Glomerular endothelial cell (primary cell): Measurements from ENCODE around the gene ZBED2. TPM values are rescaled to one million over a fixed set of nuclear protein-coding genes. Genes with fewer than 3 reads are reported as not detected.

ENCODE experiments used
- DNase-seq: peaks from one replicate; pipeline ENCODE4 v3.0.0-alpha.2; 2011; ENCODE audit warnings: low read depth, low spot score; ENCODE audit errors: extremely low read depth
- total RNA-seq: library from RNA; depleted of rRNA; stranded (reverse); fragments of >200 nt; gene quantifications from 2 replicates; pipeline ENCODE4 v1.2.3, GENCODE V29; 2015

ZBED2 gene
- total RNA-seq, 1 donor from 2014 or later = 0.41 TPM

DNA sequence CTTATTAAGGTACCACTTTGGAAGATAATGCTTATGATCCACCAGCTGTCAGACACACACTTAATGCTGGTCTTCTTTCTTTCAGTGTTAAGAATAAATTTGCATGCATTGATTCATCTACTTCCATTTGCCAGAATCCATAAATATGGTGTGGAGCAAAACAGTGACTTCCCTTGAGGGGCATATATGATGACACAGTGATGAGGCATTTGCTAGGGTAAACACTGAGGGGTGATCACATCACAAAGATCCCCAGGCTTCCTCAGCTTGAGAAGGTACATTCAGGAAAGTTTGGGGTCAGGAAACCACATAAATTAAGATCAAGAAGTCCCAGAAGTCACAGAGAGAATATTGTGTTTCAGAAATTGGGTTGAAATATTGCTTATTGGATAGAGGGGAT lies 9.9 kb upstream of the ZBED2 start:
- no peak for DNase-seq

DNA sequence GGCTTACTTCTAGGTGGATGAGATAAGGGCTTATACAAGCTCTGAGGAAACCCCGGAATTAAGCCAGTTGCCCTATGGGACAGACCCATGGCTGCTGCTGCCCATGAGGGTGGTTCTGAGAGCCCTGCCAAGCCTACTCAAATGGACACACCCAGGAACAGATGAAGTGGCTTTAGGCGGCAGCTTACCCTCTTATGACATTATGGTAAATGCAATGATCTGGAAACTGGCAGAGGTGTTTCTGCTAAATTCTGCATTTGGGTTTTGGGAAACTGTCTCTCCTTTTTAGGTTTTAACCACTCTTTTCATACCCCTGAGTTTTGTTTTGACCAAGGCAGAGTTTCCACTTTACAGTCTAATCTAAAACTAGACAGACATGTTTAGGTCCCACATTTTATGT lies 9.0 kb upstream of the ZBED2 start:
- no peak for DNase-seq

- no peak for DNase-seq
These were observed 8.5 kb upstream of the ZBED2 start for GRCh38 chr3:111603679-111604078.

- no peak for DNase-seq
These were observed 6.7 kb upstream of the ZBED2 start for GRCh38 chr3:111601810-111602209.

DNA sequence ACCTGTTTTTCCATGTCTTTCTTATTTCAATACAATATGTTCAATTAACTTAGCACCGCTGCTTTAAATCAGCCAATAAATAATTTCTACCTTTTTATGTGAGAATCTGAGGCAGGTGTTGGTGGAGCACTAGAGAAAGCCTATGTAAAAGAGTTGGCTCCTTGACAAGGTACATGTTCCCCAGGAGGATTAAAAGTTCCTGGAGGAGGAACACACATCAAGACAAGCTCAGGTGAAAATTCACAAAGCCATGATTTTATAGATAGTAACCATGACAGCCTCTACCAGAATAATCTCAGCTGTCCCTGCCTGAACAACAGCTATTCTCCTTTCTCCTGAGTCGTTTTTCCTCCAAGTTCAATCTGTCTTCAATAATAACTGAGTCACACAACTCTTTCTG lies 3.4 kb upstream of the ZBED2 start:
- DNase-seq = no peak

DNA sequence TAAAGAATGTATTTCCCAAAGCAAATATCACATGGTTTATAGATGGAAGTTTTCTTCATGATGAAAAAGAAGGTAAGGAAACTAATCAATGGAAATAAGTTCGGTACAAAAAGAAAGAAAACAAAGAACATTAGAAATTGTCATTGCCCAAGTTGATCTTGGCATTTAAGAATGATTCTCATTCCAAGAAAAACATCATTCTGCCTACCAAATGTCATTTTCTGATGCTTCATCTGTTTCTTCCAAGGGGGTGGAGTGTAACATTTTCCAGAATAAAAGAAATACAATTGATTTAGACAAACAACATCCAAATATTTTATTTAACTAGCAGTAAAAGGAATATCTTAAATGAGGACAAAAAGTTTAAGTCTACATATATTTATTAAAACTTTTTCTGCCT lies 3.0 kb upstream of the ZBED2 start:
- no peak for DNase-seq

DNA sequence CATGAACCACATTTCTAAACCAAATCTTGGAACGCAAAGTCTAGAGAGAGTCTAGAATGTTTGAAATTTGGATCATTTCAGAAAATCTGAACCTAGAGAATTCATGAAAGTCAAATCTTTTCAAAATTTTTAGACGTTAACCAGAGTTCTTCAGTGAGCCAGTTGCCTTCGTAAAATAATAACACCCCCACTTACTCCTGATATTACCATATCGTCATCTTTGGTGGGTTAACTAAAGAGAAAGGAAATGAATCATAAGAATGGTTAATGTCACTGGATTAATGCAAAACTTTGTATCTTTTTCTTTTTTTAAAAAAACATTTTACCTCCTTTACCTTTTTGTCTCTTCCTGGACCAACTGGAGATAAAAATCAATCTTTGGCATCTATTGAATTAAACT lies 1.2 kb upstream of the ZBED2 start:
- no peak for DNase-seq

DNA sequence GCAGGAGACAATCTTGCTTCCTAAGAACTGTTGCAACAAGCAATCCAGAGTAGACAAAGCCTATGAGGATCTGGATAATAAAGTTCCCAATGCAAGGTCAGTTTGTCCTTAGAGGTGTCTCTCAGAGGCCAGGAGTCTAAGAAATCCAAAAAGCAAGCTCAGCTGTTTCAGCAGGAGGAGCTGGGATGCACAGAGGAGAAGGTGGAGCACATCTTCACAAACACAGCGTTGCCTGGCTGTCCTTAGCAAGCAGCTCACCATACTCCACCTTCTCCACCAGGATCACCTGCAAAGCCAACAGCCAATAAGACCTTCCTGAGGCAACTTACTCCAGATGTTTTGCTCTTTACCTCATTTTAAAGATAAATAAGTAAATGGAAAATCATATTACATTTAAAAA lies 365 bp downstream of the ZBED2 start:
- DNase-seq = no peak

DNA sequence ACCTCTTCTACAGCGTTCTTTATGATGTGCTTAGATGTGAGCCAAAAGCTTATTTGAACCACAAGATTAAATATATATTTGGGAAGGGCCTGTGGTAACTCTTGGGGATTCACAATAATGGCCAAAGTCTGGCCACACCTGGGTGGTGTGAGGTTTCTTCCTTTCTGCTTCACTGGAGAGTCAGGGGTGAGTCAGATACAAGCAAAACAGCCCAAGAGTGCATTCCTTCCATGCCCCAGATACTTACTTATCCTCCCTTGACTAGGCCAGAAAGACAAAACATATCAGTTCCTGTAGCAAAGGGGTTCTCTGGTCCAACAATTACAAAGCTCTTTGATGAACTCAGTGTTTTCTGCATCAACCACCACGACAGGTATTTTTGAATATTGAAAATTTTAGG lies 941 bp downstream of the ZBED2 start:
- no peak for DNase-seq

DNA sequence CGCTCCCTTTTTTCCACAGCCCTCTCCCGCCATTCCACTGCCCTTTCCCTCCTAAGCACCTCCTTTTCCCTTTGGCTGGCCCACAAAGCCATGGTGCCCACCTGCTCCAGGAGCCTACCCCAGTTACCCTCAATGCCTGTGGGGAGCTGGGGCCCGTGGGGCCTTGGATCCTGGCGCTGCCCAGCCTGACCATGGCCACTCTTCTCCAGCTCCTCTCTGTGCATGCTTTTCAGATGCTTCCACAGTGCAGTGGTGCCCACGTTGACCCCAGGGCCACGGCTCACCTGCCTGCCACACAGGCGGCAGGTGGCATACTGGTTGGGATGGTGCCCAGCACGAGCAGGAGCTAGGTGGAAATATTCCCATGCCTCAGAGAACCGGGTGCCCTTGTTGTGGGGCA lies 1.5 kb downstream of the ZBED2 start:
- DNase-seq = no peak

GRCh38 chr3:111592936-111593335 lies 2.2 kb downstream of the ZBED2 start:
- no peak for DNase-seq

- DNase-seq = no peak
These were observed 3.0 kb downstream of the ZBED2 start for GRCh38 chr3:111592143-111592542.

GRCh38 chr3:111591555-111591954 lies 3.6 kb downstream of the ZBED2 start:
- no peak for DNase-seq

DNA sequence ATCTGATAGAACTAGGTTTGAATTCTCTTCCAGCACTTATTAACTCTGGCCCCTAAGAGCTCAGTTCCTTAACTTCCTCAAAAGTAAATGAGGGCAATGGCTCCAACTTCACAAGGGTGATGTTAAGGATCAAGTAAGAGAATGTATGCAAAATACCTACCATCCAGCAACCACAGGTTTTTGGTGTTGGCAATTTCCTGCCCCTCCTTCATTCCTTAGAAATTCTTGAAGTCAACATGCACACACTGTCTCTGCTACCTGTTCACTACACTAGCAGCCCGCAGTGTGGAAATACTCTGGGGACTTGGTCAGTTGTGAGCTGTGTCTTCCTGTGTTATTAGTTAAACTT lies 5.0 kb downstream of the ZBED2 start:
- DNase-seq = no peak

- no peak for DNase-seq
These were observed 5.6 kb downstream of the ZBED2 start for GRCh38 chr3:111589303-111590142.

DNA sequence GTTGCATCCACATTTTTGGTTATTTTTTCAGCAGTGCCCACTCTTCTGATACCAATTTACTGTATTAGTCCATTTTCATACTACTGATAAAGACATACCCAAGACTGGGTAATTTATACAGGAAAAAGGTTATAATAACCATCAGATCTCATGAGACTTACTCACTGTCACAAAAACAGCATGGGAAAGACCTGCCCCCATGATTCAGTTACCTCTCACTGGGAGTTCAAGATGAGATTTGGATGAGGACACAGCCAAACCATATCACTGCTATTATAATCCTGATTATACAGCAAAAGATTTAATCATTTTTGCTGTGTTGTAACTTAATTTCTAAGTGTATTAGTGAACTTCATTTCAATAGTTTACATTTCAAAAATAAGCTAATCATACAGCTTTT lies 6.6 kb downstream of the ZBED2 start:
- DNase-seq = no peak

DNA sequence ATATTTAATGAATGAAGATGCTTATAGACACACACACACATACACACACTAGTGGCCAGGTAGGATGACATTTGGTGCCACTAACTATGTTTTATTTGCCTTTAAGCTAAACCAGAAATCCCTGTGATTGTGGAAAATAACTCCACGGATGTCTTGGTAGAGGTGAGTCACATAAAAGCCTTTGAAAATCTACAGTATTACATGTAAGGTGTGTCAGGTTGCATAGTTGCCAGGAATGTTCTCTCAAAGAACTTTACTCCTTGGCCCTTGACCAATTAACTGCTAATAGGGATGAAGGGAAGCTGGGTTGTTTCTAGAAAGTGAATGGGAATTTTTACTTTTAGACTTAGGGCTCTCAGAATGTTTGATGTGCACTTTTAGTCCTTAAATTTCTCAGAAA lies 9.9 kb downstream of the ZBED2 start:
- DNase-seq = no peak

- no peak for DNase-seq
These were observed 10.4 kb downstream of the ZBED2 start for GRCh38 chr3:111584744-111585143.

- DNase-seq = no peak
These were observed 13.0 kb downstream of the ZBED2 start for GRCh38 chr3:111582120-111582474.

- DNase-seq = no peak
These were observed 13.6 kb downstream of the ZBED2 start for GRCh38 chr3:111581403-111582119.

DNA sequence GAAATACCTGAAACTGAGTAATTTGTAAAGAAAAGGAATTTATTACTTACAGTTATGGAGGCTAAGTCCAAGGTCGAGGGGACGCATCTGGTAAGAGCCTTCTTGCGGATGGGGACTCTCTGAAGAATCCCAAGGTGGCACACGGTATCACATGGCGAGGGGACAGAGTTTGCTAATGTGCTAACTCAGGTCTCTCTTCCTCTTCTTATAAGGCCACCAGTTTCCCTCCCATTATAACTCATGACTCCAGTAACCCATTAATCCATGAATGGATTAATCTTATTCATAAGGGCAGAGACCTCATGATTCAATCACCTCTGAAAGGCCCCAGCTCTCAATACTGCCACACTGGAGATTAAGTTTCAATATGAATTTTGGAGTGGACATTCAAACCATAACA lies 15.7 kb downstream of the ZBED2 start:
- DNase-seq = no peak

DNA sequence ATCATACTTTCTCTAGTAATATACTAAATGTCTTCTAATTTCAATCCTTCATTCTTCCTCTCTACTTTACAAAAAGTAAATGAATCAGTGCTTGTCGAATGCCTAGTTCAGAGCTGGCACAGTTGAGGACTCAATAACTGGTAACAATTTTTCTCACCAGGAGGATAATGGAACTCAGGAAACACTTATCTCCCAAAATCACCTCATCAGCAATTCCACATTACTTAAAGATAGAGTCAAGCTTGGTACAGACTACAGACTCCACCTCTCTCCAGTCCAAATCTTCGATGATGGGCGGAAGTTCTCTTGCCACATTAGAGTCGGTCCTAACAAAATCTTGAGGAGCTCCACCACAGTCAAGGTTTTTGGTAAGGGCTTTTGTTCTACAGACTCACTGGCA lies 16.3 kb downstream of the ZBED2 start:
- no peak for DNase-seq
